Suprapubic skin (tissue), 4 donors: ENCODE data around the gene TET1. TPM values are rescaled to one million over a fixed set of nuclear protein-coding genes. Genes with fewer than 3 reads are reported as not detected.

Source experiments
- DNase-seq, 2 donors: peaks; one replicate each; pipeline ENCODE4 v3.0.0-alpha.2; 2019; ENCODE audit warnings: low spot score in 2 of 2
- H3K27ac ChIP-seq: fragments of 200-600 bp; sonication (generic); one replicate; pipeline ENCODE4 v1.5.1; 2019
- H3K27me3 ChIP-seq: fragments of 200-600 bp; sonication (generic); one replicate; pipeline ENCODE4 v1.5.1; 2019
- H3K36me3 ChIP-seq: fragments of 200-600 bp; sonication (generic); one replicate; pipeline ENCODE4 v1.5.1; 2019
- H3K4me1 ChIP-seq: fragments of 200-600 bp; sonication (generic); one replicate; pipeline ENCODE4 v1.5.1; 2019
- H3K4me3 ChIP-seq: fragments of 200-600 bp; sonication (generic); one replicate; pipeline ENCODE4 v1.5.1; 2019; ENCODE audit warnings: mild to moderate bottlenecking
- H3K9me3 ChIP-seq: fragments of 200-600 bp; sonication (generic); one replicate; pipeline ENCODE4 v1.5.1; 2019
- CTCF ChIP-seq, 2 donors: fragments of 200-600 bp in 1 of 2; fragments of 450-650 bp in 1 of 2; sonication (generic) in 1 of 2; IDR thresholded peaks; one replicate each; pipeline ENCODE4 v1.5.1; 2016 to 2019; ENCODE audit warnings: antibody characterized with exemption in 2 of 2, mild to moderate bottlenecking in 1 of 2, moderate library complexity in 1 of 2
- EP300 ChIP-seq: sonication (generic); formaldehyde crosslinking; IDR thresholded peaks from one replicate; pipeline ENCODE4 v1.6.1; 2017; ENCODE audit warnings: antibody characterized with exemption
- POLR2A ChIP-seq, 2 donors: fragments of 450-650 bp; IDR thresholded peaks; one replicate each; pipeline ENCODE4 v1.6.1; 2017; ENCODE audit warnings: antibody characterized with exemption in 2 of 2, mild to moderate bottlenecking in 2 of 2, moderate library complexity in 2 of 2
- POLR2AphosphoS5 ChIP-seq, 3 donors: sonication (generic); formaldehyde crosslinking; IDR thresholded peaks; one replicate each; pipeline ENCODE4 v1.6.1; 2017; ENCODE audit warnings: antibody characterized with exemption in 3 of 3
- WGBS: methylation state at CpG from one replicate; pipeline ENCODE4 v1.1.5; 2018; 5-methylcytosine and 5-hydroxymethylcytosine counted together
- total RNA-seq, 4 donors: library from RNA; depleted of rRNA; stranded (reverse); fragments of >200 nt; gene quantifications; one replicate each; pipeline ENCODE4 v1.1.0, GENCODE V29; 2016

The TET1 gene
- total RNA-seq, 4 donors from 2014 or later, result 0.98 to 3.2 (median 2.6) TPM

- 4% methylated on average over 45 of the region's 55 CpGs for WGBS
- peak overlapping the region; percentile 46 for H3K27ac ChIP-seq
- TF ChIP-seq CTCF (IDR thresholded peaks at IDR 0.05) (no peak), POLR2AphosphoS5 (IDR thresholded peaks at IDR 0.05) (no peak), EP300 (no peak), POLR2A (IDR thresholded peaks at IDR 0.05) (no peak)
These were observed 1.1 kb downstream of the TET1 start for GRCh38 chr10:68560943-68561864.

GRCh38 chr10:68561865-68562649 is 1.9 kb downstream of the TET1 start:
- Histone ChIP-seq H3K9me3 (no peaks in the 10 kb centered on the region), H3K27me3 (no peaks in the 10 kb centered on the region), H3K36me3 (no peaks in the 10 kb centered on the region), H3K4me3 (peak overlapping the region; percentile 72), H3K27ac (no peak overlapping the region), H3K4me1 (peaks cover 30% of the 10 kb centered on the region)
- no peak for DNase-seq
- 62% methylated on average over 28 of the region's 28 CpGs for WGBS
- TF ChIP-seq EP300, result no peak
- TF ChIP-seq POLR2A (IDR thresholded peaks at IDR 0.05), result no peak
- no peak for TF ChIP-seq CTCF (IDR thresholded peaks at IDR 0.05)
- TF ChIP-seq POLR2AphosphoS5 (IDR thresholded peaks at IDR 0.05), result no peak

More at GRCh38 chr10:68560943-68561864, 1.1 kb downstream of the TET1 start:
- H3K27me3 ChIP-seq, result no peaks in the 10 kb centered on the region
- DNase-seq, result peak in 1 of 2 donors; percentile 65
- peaks cover 30% of the 10 kb centered on the region for H3K4me1 ChIP-seq
- H3K36me3 ChIP-seq, result no peaks in the 10 kb centered on the region
- peak overlapping the region; percentile 72 for H3K4me3 ChIP-seq
- no peaks in the 10 kb centered on the region for H3K9me3 ChIP-seq

GRCh38 chr10:68562661-68563570 is 2.8 kb downstream of the TET1 start:
- H3K9me3 ChIP-seq, result no peaks in the 10 kb centered on the region
- no peak for DNase-seq
- 41% methylated on average over 12 of the region's 12 CpGs for WGBS
- no peak overlapping the region for H3K27ac ChIP-seq
- TF ChIP-seq EP300 (no peak), CTCF (IDR thresholded peaks at IDR 0.05) (no peak), POLR2A (IDR thresholded peaks at IDR 0.05) (no peak), POLR2AphosphoS5 (IDR thresholded peaks at IDR 0.05) (no peak)
- no peaks in the 10 kb centered on the region for H3K36me3 ChIP-seq
- H3K4me1 ChIP-seq, result peaks cover 30% of the 10 kb centered on the region
- H3K27me3 ChIP-seq, result no peaks in the 10 kb centered on the region
- peak overlapping the region; percentile 72 for H3K4me3 ChIP-seq

- no peaks in the 10 kb centered on the region for H3K27me3 ChIP-seq
- H3K27ac ChIP-seq, result no peak overlapping the region
- peaks cover 27% of the 10 kb centered on the region for H3K4me1 ChIP-seq
- no peak for DNase-seq
- H3K36me3 ChIP-seq, result no peaks in the 10 kb centered on the region
- H3K4me3 ChIP-seq, result no peak overlapping the region
- WGBS, result 95% methylated on average over 3 of the region's 4 CpGs
- TF ChIP-seq EP300 (no peak), CTCF (IDR thresholded peaks at IDR 0.05) (no peak), POLR2A (IDR thresholded peaks at IDR 0.05) (no peak), POLR2AphosphoS5 (IDR thresholded peaks at IDR 0.05) (no peak)
- H3K9me3 ChIP-seq, result no peaks in the 10 kb centered on the region
These were observed 4.6 kb downstream of the TET1 start for GRCh38 chr10:68564712-68565111.
